HepG2 (cell line): ENCODE data around the gene FAM174C. TPM values are rescaled to one million over a fixed set of nuclear protein-coding genes. Genes with fewer than 3 reads are reported as not detected.

Experiments
- ASH2L ChIP-seq: fragments of 300-600, 200-600 bp; sonication (generic); IDR thresholded peaks from 2 replicates; pipeline ENCODE4 v1.7.0; 2017; ENCODE audit warnings: low read depth, mild to moderate bottlenecking, moderate library complexity, mixed read lengths, low read length; ENCODE audit not compliant: insufficient read length
- CREB1 ChIP-seq, 2 experiments: fragments of 450-650 bp in 1 of 2; IDR thresholded peaks; 2 replicates each; pipeline ENCODE4 v1.6.1; 2016 to 2017; ENCODE audit warnings: control low read depth in 1 of 2, mild to moderate bottlenecking in 1 of 2, missing compliant biosample characterization in 1 of 2, missing genetic modification characterization in 1 of 2
- FOXM1 ChIP-seq: sonication (generic); formaldehyde crosslinking; IDR thresholded peaks from 2 replicates; pipeline ENCODE4 v1.5.0; 2020; ENCODE audit warnings: missing genetic modification reagents
- HNRNPUL1 ChIP-seq: fragments of 200-400 bp; formaldehyde crosslinking; IDR thresholded peaks from 2 replicates; pipeline ENCODE4 v1.6.1; 2017; ENCODE audit warnings: low read depth, mild to moderate bottlenecking, low read length, moderate library complexity
- NFRKB ChIP-seq: fragments of 450-650 bp; IDR thresholded peaks from 2 replicates; pipeline ENCODE4 v1.6.1; 2017
- SMAD1 ChIP-seq: sonication (generic); formaldehyde crosslinking; IDR thresholded peaks from 2 replicates; pipeline ENCODE4 v1.4.0; 2020; ENCODE audit warnings: missing genetic modification reagents, low read depth, mild to moderate bottlenecking, borderline replicate concordance
- SNAI1 ChIP-seq: sonication (generic); formaldehyde crosslinking; IDR thresholded peaks from 2 replicates; pipeline ENCODE4 v1.5.0; 2020; ENCODE audit warnings: mild to moderate bottlenecking, missing genetic modification reagents, borderline replicate concordance
- TARDBP ChIP-seq: sonication (generic); formaldehyde crosslinking; IDR thresholded peaks from 2 replicates; pipeline ENCODE4 v1.8.0; 2022; ENCODE audit warnings: mild to moderate bottlenecking, missing genetic modification reagents
- TBX2 ChIP-seq: sonication (generic); formaldehyde crosslinking; IDR thresholded peaks from 2 replicates; pipeline ENCODE4 v1.5.0; 2020; ENCODE audit warnings: missing genetic modification reagents, mild to moderate bottlenecking, borderline replicate concordance
- U2AF1 ChIP-seq: fragments of 200-400 bp; formaldehyde crosslinking; optimal IDR thresholded peaks from 2 replicates; pipeline ENCODE3; 2017; ENCODE audit warnings: mild to moderate bottlenecking, low read depth, low read length
- XBP1 ChIP-seq: sonication (generic); formaldehyde crosslinking; IDR thresholded peaks from 2 replicates; pipeline ENCODE4 v1.5.0; 2020; ENCODE audit warnings: missing genetic modification reagents
- ZMYM4 ChIP-seq: sonication (generic); formaldehyde crosslinking; IDR thresholded peaks from 2 replicates; pipeline ENCODE4 v1.8.1; 2023; ENCODE audit warnings: mild to moderate bottlenecking, missing genetic modification reagents
- ZNF292 ChIP-seq: sonication (generic); formaldehyde crosslinking; IDR thresholded peaks from 2 replicates; pipeline ENCODE4 v1.8.1; 2022; ENCODE audit warnings: mild to moderate bottlenecking, low read depth, missing genetic modification reagents, borderline replicate concordance
- ZNF562 ChIP-seq: sonication (generic); formaldehyde crosslinking; IDR thresholded peaks from 2 replicates; pipeline ENCODE4 v1.8.0; 2022; ENCODE audit warnings: missing genetic modification reagents, borderline replicate concordance
- ZNF567 ChIP-seq: sonication (generic); formaldehyde crosslinking; IDR thresholded peaks from 2 replicates; pipeline ENCODE4 v1.8.1; 2023; ENCODE audit warnings: mild to moderate bottlenecking, missing genetic modification reagents, borderline replicate concordance
- ZNF891 ChIP-seq: sonication (generic); formaldehyde crosslinking; IDR thresholded peaks from 2 replicates; pipeline ENCODE4 v1.5.0; 2020; ENCODE audit warnings: mild to moderate bottlenecking, missing genetic modification reagents
- ZSCAN20 ChIP-seq: sonication (generic); formaldehyde crosslinking; IDR thresholded peaks from 2 replicates; pipeline ENCODE4 v1.4.0; 2020; ENCODE audit warnings: missing genetic modification reagents, mild to moderate bottlenecking, borderline replicate concordance
- polyA plus RNA-seq, 8 experiments: library from polyadenylated mRNA; depleted of rRNA in 3 of 8; stranded (reverse) in 7 of 8; unstranded in 1 of 8; fragments of >200 nt; fragmentation: Illumina TruSeq in 4 of 8; extraction: Trizol in 4 of 8; gene quantifications; 2 replicates each; pipeline versions ENCODE4 v1.2.1 to v1.2.3, GENCODE V29; 2011 to 2016; ENCODE audit warnings: low read depth in 4 of 8, missing spikeins in 1 of 8, mixed read lengths in 1 of 8; ENCODE audit not compliant: insufficient read depth in 1 of 8
- total RNA-seq, 5 experiments: library from RNA; depleted of rRNA; stranded (reverse); fragments of >200 nt; fragmentation: Illumina TruSeq; extraction: Trizol; gene quantifications; 2 replicates each; pipeline ENCODE4 v1.2.3, GENCODE V29; 2016; ENCODE audit warnings: low read depth in 1 of 5
- TF ChIP-seq, protein P1 (sequence below): IDR thresholded peaks from 2 replicates; pipeline ENCODE4 v1.6.1; 2016; ENCODE audit warnings: mild to moderate bottlenecking, missing biosample characterization, missing genetic modification reagents
- TF ChIP-seq, protein P2 (sequence below): sonication (generic); formaldehyde crosslinking; IDR thresholded peaks from 2 replicates; pipeline ENCODE4 v1.8.0; 2022; ENCODE audit warnings: missing genetic modification reagents, mild to moderate bottlenecking, moderate library complexity, borderline replicate concordance
- TF ChIP-seq, protein P3 (sequence below): sonication (generic); formaldehyde crosslinking; IDR thresholded peaks from 2 replicates; pipeline ENCODE4 v1.4.0; 2020; ENCODE audit warnings: mild to moderate bottlenecking, missing genetic modification reagents
- TF ChIP-seq, protein P4 (sequence below): sonication (generic); formaldehyde crosslinking; IDR thresholded peaks from 2 replicates; pipeline ENCODE4 v1.4.0; 2020; ENCODE audit warnings: missing genetic modification reagents, borderline replicate concordance

Gene FAM174C
- total and polyA plus RNA-seq, 2 of the 13 experiments (the other 11 are each of a cell fraction or from before 2014, with no cell fraction given), result 19.5 to 31.3 TPM

DNA sequence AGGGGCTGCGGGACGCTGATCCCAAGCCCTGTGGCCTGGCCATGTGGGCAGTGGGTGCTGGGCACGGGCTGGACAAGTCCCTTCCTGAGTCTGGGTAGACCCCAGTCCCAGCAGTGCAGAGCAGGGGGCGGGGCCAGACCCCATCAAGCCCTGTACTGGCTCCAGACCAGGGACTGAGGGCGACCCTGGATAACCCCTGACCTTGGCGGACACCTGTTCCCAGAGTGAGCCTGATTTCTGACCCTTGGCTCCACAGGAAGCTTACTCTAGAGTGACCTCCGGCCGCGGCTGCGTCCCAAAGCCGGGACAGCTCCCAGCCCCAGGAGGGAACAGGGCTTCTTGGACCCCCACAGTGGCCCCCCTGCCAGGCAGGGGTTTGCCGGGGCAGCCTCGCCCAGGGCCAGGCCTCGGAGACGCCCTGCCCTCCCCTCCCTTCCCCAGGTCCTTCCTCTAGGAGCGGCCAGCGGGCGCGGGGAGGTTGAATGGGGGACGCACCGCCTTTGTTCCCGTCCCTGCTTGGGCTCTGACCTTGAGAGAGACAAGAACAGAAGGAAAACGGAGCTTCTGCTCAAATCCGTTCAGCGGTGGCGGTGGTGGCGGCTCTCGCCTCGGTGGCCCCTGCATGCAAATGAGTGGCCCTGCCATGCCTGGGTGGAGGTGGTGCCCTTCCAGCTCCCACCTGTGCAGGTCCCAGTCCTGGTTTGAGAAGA, 8.0 kb downstream of the FAM174C start (continued):
- TF ChIP-seq XBP1 (CRISPR knock-in tag) (no peak), ZMYM4 (0 out of 2 replicates have a peak, but pooled peaks have one; percentile 17), ZNF567 (no peak; the same call in 1 of the 2 replicates), FOXM1 (CRISPR knock-in tag) (no peak), SMAD1 (CRISPR knock-in tag) (peak; percentile 54; the same call in 1 of the 2 replicates), ZNF891 (CRISPR knock-in tag) (peak; percentile 71; the same call in 1 of the 2 replicates), ZSCAN20 (CRISPR knock-in tag) (no peak), SNAI1 (CRISPR knock-in tag) (peak; percentile 92; the same call in 1 of the 2 replicates), U2AF1 (no peak), ZNF562 (no peak), TBX2 (CRISPR knock-in tag) (peak; percentile 85; the same call in 1 of the 2 replicates), CREB1 (IDR thresholded peaks at IDR 0.05) (no peak), CREB1 (CRISPR knock-in tag; IDR thresholded peaks at IDR 0.05) (no peak), HNRNPUL1 (no peak), ZNF292 (CRISPR knock-in tag) (no peak), TARDBP (no peak), NFRKB (no peak), ASH2L (peak; percentile 29)
- TF ChIP-seq, protein P1, sequence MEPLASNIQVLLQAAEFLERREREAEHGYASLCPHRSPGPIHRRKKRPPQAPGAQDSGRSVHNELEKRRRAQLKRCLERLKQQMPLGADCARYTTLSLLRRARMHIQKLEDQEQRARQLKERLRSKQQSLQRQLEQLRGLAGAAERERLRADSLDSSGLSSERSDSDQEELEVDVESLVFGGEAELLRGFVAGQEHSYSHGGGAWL (CRISPR knock-in tag), result no peak; the same call in 1 of the 2 replicates
- TF ChIP-seq, protein P2, sequence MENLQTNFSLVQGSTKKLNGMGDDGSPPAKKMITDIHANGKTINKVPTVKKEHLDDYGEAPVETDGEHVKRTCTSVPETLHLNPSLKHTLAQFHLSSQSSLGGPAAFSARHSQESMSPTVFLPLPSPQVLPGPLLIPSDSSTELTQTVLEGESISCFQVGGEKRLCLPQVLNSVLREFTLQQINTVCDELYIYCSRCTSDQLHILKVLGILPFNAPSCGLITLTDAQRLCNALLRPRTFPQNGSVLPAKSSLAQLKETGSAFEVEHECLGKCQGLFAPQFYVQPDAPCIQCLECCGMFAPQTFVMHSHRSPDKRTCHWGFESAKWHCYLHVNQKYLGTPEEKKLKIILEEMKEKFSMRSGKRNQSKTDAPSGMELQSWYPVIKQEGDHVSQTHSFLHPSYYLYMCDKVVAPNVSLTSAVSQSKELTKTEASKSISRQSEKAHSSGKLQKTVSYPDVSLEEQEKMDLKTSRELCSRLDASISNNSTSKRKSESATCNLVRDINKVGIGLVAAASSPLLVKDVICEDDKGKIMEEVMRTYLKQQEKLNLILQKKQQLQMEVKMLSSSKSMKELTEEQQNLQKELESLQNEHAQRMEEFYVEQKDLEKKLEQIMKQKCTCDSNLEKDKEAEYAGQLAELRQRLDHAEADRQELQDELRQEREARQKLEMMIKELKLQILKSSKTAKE (CRISPR knock-in tag), result peak; percentile 93
- TF ChIP-seq, protein P3, sequence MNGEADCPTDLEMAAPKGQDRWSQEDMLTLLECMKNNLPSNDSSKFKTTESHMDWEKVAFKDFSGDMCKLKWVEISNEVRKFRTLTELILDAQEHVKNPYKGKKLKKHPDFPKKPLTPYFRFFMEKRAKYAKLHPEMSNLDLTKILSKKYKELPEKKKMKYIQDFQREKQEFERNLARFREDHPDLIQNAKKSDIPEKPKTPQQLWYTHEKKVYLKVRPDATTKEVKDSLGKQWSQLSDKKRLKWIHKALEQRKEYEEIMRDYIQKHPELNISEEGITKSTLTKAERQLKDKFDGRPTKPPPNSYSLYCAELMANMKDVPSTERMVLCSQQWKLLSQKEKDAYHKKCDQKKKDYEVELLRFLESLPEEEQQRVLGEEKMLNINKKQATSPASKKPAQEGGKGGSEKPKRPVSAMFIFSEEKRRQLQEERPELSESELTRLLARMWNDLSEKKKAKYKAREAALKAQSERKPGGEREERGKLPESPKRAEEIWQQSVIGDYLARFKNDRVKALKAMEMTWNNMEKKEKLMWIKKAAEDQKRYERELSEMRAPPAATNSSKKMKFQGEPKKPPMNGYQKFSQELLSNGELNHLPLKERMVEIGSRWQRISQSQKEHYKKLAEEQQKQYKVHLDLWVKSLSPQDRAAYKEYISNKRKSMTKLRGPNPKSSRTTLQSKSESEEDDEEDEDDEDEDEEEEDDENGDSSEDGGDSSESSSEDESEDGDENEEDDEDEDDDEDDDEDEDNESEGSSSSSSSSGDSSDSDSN (CRISPR knock-in tag), result peak; percentile 66
- TF ChIP-seq, protein P4, sequence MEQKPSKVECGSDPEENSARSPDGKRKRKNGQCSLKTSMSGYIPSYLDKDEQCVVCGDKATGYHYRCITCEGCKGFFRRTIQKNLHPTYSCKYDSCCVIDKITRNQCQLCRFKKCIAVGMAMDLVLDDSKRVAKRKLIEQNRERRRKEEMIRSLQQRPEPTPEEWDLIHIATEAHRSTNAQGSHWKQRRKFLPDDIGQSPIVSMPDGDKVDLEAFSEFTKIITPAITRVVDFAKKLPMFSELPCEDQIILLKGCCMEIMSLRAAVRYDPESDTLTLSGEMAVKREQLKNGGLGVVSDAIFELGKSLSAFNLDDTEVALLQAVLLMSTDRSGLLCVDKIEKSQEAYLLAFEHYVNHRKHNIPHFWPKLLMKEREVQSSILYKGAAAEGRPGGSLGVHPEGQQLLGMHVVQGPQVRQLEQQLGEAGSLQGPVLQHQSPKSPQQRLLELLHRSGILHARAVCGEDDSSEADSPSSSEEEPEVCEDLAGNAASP (CRISPR knock-in tag), result peak; percentile 99
